AG10803 (cell line): Measurements from ENCODE around the gene ZNF80.
A peak's percentile ranks its signal among the peaks of the same experiment; 100 is the strongest.

Experiments used
- DNase-seq: peaks from one replicate; pipeline ENCODE4 v3.0.0; 2010; ENCODE audit warnings: low read depth
- H3K4me3 ChIP-seq: 2 replicates; pipeline ENCODE4 v1.5.1; 2011; ENCODE audit warnings: mild to moderate bottlenecking, low read length, control low read depth
- CTCF ChIP-seq: conservative IDR thresholded peaks from 2 replicates; pipeline ENCODE4 v1.5.1; 2011; ENCODE audit warnings: mild to moderate bottlenecking, low read length, control low read depth, inconsistent platforms

ZNF80 gene

DNA sequence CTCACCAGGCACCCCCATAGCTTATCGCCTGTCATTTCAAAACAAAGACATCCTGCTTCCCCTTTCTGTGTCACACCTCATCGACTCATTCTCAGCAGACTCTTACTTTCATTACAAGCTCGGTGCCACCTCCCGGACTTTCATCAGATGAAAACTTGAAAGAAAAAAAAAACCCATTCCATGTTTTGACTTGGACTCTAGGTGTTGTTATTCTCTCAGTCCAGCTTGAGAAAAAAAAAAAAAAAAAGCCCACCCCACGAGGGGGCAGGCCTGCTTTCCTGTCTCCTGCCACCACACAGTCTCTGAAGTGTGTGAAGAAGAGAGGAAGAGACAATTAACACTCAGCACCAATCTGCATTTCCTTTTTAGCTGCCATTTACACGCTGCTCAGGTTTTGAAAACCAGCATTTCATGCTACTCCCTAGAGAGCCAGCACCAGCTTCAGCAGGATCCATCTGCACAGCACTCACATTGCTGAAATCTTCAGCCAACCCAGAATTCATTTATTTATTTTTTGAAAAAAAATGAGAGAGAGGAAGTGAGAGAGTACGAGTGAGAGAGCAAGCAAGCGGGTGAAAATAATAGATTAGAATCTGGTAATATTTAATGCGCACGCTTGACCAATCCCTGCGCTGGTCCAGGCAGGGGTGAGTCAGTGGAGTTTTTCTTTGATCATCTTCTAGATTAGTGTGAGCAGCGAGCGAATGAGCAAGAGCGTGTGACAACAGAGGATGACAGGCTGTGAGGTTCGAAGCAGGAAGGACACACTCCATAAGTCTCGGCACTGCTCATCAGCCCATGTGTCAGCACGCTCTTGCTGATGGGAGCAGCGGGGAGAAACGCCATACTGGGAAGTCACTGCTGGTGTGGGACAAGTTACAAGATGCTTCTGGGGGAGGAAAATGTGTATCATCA, 23.5 kb downstream of the ZNF80 start:
- peak; percentile 68 for DNase-seq
- H3K4me3 ChIP-seq, result peak overlapping the region; percentile 49
- TF ChIP-seq CTCF, result peak; percentile 9; the same call in 1 of the 2 replicates

DNA sequence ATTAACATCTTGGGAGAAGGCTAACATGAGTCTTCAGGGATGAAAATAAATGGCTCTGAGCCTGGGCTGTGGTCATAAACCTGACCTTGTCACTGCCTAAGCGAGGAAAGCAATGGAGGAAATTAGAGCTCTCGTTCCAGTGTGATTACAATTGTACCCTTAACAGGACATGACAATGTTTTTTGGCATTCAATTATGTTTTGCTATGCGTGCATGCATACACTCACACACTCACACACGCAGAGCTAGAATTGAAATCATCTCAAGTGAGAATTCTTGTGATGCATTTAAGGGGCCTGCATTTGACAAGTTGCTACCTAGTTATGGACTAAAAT, 24.1 kb downstream of the ZNF80 start:
- peak overlapping the region; percentile 49 for H3K4me3 ChIP-seq
- TF ChIP-seq CTCF, result no peak
- peak; percentile 68 for DNase-seq

- no peak for TF ChIP-seq CTCF
- no peak for DNase-seq
- H3K4me3 ChIP-seq, result no peak overlapping the region
Measured at GRCh38 chr3:114212646-114213045, 24.7 kb downstream of the ZNF80 start.

GRCh38 chr3:114207768-114208167, 29.6 kb downstream of the ZNF80 start:
- H3K4me3 ChIP-seq, result no peak overlapping the region
- DNase-seq, result no peak
- no peak for TF ChIP-seq CTCF

- DNase-seq, result no peak
- TF ChIP-seq CTCF, result no peak
- H3K4me3 ChIP-seq, result no peak overlapping the region
Measured at GRCh38 chr3:114206342-114206741, 31.0 kb downstream of the ZNF80 start.

DNA sequence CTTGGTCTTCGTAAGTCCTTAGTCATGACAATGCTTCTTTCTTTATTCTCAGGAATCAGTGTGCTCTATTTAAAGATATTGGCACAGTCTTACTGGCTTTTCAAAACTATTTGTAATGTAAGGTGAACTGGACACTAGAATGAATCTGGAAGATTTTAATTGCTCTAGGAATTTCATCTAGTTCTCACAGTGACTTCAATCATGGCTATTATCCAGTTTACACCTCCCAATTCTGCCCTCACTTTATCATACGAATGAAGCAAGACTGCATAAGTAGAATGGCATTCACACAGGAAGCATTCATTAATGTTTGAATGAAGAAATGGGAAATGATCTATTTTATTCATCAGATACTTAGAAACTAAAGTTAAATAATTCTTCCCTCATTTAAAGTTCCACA, 31.8 kb downstream of the ZNF80 start:
- TF ChIP-seq CTCF, result no peak
- peak; percentile 52 for DNase-seq
- H3K4me3 ChIP-seq, result no peak overlapping the region

- no peak overlapping the region for H3K4me3 ChIP-seq
- no peak for DNase-seq
- TF ChIP-seq CTCF, result no peak
Measured at GRCh38 chr3:114194750-114195149, 42.6 kb downstream of the ZNF80 start.
